GM08714 (cell line): Measurements from ENCODE around the gene FCAMR.

ENCODE experiments used
- H3K4me3 ChIP-seq: fragments of 200-500 bp; sonication (Bioruptor generic); 2 replicates; pipeline ENCODE4 v1.5.1; 2014; ENCODE audit warnings: mild to moderate bottlenecking, low read length, inconsistent platforms
- ZNF274 ChIP-seq: IDR thresholded peaks from 2 replicates; pipeline ENCODE4 v1.6.1; 2012; ENCODE audit warnings: mild to moderate bottlenecking, low read depth, low read length

FCAMR gene

GRCh38 chr1:206970446-206970845 is at the start of gene FCAMR:
Gene FCAMR, minus strand, starts transcription at chr1:206970460. Its CDS starts 335 bp downstream, at chr1:206970125.
- no peak for TF ChIP-seq ZNF274
- H3K4me3 ChIP-seq: no peak within 1 kb of the TSS; the same call in 1 of the 2 replicates

- no peak for TF ChIP-seq ZNF274
- H3K4me3 ChIP-seq: no peak overlapping the region
Measured at GRCh38 chr1:207019661-207020060, 49.4 kb upstream of the FCAMR start.

DNA sequence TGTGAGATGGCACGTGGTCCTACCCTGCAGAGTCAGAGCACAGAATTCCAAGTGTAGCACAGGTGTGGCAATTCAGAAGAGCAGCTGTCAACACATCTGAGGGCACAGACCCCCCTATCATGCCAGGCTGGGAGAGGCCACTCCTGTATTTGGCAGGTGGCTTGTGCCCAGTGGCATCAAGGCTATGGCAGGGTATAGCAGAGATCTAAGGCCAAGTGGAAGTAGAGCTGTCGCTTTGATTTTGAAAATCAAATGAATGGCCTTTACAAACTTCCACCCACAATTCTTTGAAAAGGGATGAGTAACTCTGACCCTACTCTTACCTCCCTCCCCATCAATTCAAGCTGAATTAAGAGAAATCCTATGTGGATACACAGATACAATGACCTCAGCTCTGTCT is 48.9 kb upstream of the FCAMR start:
- TF ChIP-seq ZNF274: no peak
- no peak overlapping the region for H3K4me3 ChIP-seq

DNA sequence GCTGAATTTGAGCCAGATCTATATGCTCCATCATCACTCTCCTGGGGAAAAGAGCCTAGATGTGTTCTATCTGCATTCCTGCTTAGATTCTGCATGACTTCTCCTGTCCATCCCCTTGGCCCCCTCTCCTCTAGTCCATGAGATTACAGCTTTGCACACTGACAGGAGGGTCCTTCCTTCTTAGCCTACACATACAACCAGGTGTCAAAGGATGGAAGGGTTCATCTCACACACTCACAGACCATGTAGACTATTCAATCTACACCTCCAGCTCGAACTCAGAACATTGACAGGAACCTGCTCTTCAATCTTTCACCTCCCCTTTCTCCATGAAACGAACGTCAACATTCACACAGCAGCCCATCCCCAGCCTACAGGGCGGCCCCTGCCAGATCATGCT is 48.4 kb upstream of the FCAMR start:
- no peak for TF ChIP-seq ZNF274
- no peak overlapping the region for H3K4me3 ChIP-seq

GRCh38 chr1:207017615-207018559 is 47.6 kb upstream of the FCAMR start:
- H3K4me3 ChIP-seq: no peak overlapping the region
- no peak for TF ChIP-seq ZNF274

DNA sequence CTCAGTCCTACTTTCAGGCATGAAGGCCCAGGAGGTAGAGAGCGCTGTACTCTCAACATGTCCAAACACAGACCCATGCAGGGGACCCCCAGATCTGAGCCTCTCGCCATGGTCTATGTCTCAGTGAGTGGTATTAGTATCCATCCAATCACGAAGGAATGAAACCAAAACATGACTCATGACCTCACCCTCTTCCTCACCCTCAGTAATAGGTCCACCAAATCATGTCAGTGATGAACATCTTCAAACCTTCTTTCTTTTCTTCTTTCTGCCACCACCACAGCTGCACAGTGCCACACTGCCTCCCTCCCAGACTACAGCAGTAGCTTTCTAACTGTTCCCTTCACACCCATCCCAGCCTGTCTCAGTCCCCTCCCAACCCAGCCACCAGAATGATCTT is 45.5 kb upstream of the FCAMR start:
- no peak overlapping the region for H3K4me3 ChIP-seq
- TF ChIP-seq ZNF274: no peak

GRCh38 chr1:207014728-207015127 is 44.5 kb upstream of the FCAMR start:
- TF ChIP-seq ZNF274: no peak
- no peak overlapping the region for H3K4me3 ChIP-seq

GRCh38 chr1:207013321-207014085 is 43.2 kb upstream of the FCAMR start:
- no peak overlapping the region for H3K4me3 ChIP-seq
- TF ChIP-seq ZNF274: no peak

DNA sequence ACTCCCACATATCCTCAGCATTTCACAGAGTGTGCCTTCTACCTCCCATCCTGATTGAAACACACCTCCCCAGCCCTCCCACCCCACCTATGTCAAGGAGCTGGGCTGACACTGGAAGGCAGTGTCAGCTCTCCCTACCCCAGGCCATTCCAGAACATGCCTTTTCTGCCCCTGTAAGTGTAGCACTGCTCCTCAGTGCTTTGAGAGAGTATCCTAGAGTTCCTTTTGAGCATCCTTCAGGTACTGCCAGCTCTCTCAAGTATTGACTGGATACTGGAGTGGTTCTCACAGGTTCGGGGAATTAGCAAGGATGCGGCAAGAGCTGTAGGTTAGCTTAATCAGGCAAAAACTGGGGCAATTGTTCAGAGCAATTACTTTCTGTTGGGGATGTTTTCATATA is 40.5 kb upstream of the FCAMR start:
- no peak for TF ChIP-seq ZNF274
- H3K4me3 ChIP-seq: no peak overlapping the region

- TF ChIP-seq ZNF274: no peak
- H3K4me3 ChIP-seq: no peak overlapping the region
Measured at GRCh38 chr1:207009945-207010344, 39.7 kb upstream of the FCAMR start.

- H3K4me3 ChIP-seq: no peak overlapping the region
- no peak for TF ChIP-seq ZNF274
Measured at GRCh38 chr1:207009182-207009850, 39.1 kb upstream of the FCAMR start.

DNA sequence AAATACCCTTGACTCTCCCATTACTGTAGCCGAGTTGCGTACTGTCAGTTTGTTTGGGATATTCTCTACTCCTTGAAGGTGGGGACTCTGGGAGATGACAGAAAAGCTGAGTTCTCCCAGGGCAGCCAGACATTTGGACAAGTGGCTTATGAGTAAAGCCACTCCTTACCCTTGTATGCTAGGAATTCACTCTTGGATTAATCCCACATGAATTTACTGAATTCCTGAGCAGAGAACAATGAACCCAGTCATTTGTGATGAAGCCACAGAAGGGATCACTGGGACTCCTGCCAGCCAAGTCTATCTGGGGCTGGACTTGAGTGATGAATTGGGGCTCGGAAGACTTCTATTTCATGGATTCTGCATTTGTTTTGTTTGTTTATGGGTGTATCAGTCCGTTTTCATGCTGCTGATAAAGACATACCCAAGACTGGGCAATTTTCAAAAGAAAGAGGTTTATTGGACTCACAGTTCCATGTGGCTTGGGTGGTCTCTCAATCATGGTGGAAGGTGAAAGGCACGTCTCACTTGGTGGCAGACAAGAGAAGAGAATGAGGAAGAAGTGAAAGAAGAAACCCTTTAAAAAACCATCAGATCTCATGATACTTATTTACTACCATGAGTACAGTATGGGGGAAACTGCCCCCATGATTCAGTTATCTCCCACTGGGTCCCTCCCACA is 37.2 kb upstream of the FCAMR start:
- H3K4me3 ChIP-seq: no peak overlapping the region
- TF ChIP-seq ZNF274: no peak

- no peak overlapping the region for H3K4me3 ChIP-seq
- TF ChIP-seq ZNF274: no peak
Measured at GRCh38 chr1:207006914-207007313, 36.7 kb upstream of the FCAMR start.

GRCh38 chr1:207006083-207006482 is 35.8 kb upstream of the FCAMR start:
- no peak for TF ChIP-seq ZNF274
- no peak overlapping the region for H3K4me3 ChIP-seq
